GM18517 (cell line): Measurements from ENCODE around the gene ACOT8.
"Not testable (repeated sequence)": the region's sequence is repeated elsewhere in the genome, so short reads cannot be mapped to it uniquely, and the experiment has no call there.

ENCODE experiments used
- ATAC-seq: cut with Tn5 transposase; IDR thresholded peaks from one replicate; pipeline ENCODE4 v1.9.1; 2021; ENCODE audit warnings: mild to moderate bottlenecking, moderate library complexity; ENCODE audit not compliant: unreplicated experiment

Gene ACOT8

GRCh38 chr20:45857114-45857881 lies at the start of gene ACOT8, which contains the start of gene ZSWIM3:
TSS of gene ACOT8 (minus strand) at chr20:45857392. CDS start at chr20:45857315, 77 bp downstream.
TSS of gene ZSWIM3 (plus strand) at chr20:45857614. CDS start at chr20:45857826, 212 bp downstream.
- peak; percentile 96 for ATAC-seq

- ATAC-seq, result no peak
Observed at GRCh38 chr20:45905505-45906079, 48.4 kb upstream of the ACOT8 start.

GRCh38 chr20:45904583-45905504 lies 47.7 kb upstream of the ACOT8 start:
- no peak for ATAC-seq

GRCh38 chr20:45902199-45902701 lies 45.1 kb upstream of the ACOT8 start:
- no peak for ATAC-seq

- ATAC-seq, result not testable (repeated sequence)
Observed at GRCh38 chr20:45901332-45901731, 44.1 kb upstream of the ACOT8 start.

- ATAC-seq, result no peak
Observed at GRCh38 chr20:45899046-45899835, 42.0 kb upstream of the ACOT8 start.

GRCh38 chr20:45898285-45898684 lies 41.1 kb upstream of the ACOT8 start:
- ATAC-seq, result no peak

GRCh38 chr20:45897692-45898091 lies 40.5 kb upstream of the ACOT8 start:
- ATAC-seq, result no peak

- no peak for ATAC-seq
Observed at GRCh38 chr20:45897289-45897688, 40.1 kb upstream of the ACOT8 start.

GRCh38 chr20:45896641-45897161 lies 39.5 kb upstream of the ACOT8 start:
- ATAC-seq, result no peak

GRCh38 chr20:45894797-45895196 lies 37.6 kb upstream of the ACOT8 start:
- ATAC-seq, result no peak

- ATAC-seq, result no peak
Observed at GRCh38 chr20:45893831-45894230, 36.6 kb upstream of the ACOT8 start.

- ATAC-seq, result no peak
Observed at GRCh38 chr20:45892828-45893500, 35.8 kb upstream of the ACOT8 start.

- no peak for ATAC-seq
Observed at GRCh38 chr20:45892049-45892825, 35.0 kb upstream of the ACOT8 start.

GRCh38 chr20:45890985-45891983 lies 34.1 kb upstream of the ACOT8 start, which contains the start of the genes CTSA and NEURL2:
TSS of gene CTSA (plus strand) at chr20:45891335. CDS start at chr20:45891569, 234 bp downstream.
TSS of gene NEURL2 (minus strand) at chr20:45891208. CDS start at chr20:45890991, 217 bp downstream.
- peak; percentile 66 for ATAC-seq

GRCh38 chr20:45890077-45890984 lies 33.1 kb upstream of the ACOT8 start:
- no peak for ATAC-seq
